GM19351 (cell line): Measurements from ENCODE around the gene CD46.
"Not testable (repeated sequence)": the region's sequence is repeated elsewhere in the genome, so short reads cannot be mapped to it uniquely, and the experiment has no call there.

ENCODE experiments used
- ATAC-seq: cut with Tn5 transposase; IDR thresholded peaks from one replicate; pipeline ENCODE4 v1.9.1; 2021; ENCODE audit warnings: mild to moderate bottlenecking, moderate library complexity; ENCODE audit not compliant: unreplicated experiment

CD46 gene

GRCh38 chr1:207751790-207752455 is at the start of gene CD46:
CD46 (plus strand) TSS chr1:207752054; CDS start chr1:207752213, 159 bp downstream.
- ATAC-seq: peak; percentile 92

DNA sequence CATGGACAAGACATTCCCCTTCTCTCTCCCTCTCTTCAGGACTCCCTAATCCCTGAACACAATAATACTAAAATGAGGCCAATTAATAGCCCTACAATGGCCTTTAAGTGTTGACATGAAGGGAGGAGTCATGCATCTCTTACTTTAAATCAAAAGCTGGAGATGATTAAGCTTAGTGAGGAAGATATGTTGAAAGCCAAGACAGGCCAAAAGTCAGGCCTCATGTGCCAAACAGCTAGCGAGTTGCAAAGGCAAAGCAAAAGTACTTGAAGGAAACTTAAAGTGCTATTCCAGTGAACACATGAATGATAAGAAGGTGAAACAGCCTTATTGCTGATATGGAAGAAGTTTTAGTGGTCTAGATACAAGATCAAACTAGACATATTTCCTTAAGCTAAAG is 49.5 kb upstream of the CD46 start:
- ATAC-seq: no peak

GRCh38 chr1:207703712-207704111 is 48.1 kb upstream of the CD46 start:
- ATAC-seq: no peak

- ATAC-seq: not testable (repeated sequence)
Measured at GRCh38 chr1:207708004-207708403, 43.9 kb upstream of the CD46 start.

- ATAC-seq: no peak
Measured at GRCh38 chr1:207711285-207711684, 40.6 kb upstream of the CD46 start.

DNA sequence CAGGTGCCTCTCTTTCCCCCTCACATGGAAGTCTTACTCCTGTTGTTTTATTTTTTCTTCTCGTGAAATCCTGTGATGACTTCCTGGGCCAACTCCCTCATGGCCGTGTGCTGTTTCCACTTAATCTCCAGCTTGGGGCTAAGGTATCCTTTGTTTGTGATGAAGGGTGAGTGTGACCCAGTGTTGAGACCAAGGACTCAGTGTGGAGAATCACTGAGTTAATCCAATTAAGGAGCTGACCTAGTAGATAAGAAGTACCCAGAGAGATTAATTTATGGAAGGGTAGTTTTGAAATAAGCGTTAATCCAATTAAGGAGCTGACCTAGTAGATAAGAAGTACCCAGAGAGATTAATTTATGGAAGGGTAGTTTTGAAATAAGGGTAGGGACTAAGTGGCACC is 39.2 kb upstream of the CD46 start:
- not testable (repeated sequence) for ATAC-seq

- ATAC-seq: no peak
Measured at GRCh38 chr1:207713529-207713928, 38.3 kb upstream of the CD46 start.

DNA sequence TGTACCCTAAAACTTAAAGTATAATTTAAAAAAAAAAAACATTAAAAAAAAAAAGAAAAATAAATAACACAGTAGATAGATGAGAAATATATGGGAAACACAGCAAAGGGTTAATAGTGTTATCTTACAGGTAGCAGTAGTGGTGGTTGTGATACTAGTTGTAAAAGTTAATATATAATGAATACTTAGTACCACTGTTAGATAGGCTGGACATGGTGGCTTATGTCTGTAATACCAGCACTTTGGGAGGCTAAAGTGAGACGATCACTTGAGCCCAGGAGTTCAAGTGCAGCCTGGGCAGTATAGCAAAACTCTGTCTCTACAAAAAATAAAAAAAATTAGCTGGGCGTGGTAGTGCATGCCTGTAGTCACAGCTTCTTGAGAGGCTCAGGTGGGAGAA is 32.6 kb upstream of the CD46 start:
- no peak for ATAC-seq

GRCh38 chr1:207728200-207728858 is 23.5 kb upstream of the CD46 start:
- not testable (repeated sequence) for ATAC-seq

GRCh38 chr1:207737503-207738157 is 14.2 kb upstream of the CD46 start:
- not testable (repeated sequence) for ATAC-seq

DNA sequence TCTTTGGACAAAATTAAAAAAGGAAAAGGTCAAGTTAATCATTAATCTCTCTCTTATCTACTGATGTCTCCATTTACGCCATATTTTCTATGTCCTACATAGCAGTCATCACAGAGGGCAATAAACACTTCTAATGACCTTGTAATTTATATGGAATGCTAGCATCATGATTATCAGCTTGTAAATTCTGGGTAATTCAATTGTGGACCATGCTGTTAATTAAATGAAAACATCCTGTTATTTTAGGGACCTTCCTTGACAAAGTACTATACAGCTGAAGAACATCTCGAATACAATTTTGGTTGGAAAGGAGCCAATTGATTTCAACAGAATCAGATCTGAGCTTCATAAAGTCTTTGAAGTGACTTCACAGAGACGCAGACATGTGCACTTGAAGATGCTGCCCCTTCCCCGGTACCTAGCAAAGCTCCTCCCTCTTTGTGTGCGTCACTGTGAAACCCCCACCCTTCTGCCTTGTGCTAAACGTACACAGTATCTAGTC is 13.6 kb upstream of the CD46 start:
- not testable (repeated sequence) for ATAC-seq

DNA sequence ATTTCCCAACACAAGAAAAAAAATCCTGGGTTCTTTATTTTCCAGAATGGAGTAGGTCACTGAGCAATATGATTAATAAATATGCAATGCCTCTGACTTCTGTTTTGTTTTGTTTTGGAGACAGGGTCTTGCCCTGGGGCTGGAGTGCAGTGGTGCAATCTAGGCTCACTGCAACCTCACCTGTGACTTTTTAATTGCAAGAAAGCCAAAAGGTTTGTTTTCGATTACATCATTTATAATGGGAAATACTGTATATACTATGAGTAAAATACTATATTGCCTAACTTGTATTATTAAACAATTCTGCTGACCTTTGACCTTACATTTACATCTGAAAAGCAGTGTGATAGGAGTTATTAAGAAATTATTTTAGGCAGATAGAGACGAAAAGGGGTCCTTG is 11.6 kb upstream of the CD46 start:
- ATAC-seq: no peak

DNA sequence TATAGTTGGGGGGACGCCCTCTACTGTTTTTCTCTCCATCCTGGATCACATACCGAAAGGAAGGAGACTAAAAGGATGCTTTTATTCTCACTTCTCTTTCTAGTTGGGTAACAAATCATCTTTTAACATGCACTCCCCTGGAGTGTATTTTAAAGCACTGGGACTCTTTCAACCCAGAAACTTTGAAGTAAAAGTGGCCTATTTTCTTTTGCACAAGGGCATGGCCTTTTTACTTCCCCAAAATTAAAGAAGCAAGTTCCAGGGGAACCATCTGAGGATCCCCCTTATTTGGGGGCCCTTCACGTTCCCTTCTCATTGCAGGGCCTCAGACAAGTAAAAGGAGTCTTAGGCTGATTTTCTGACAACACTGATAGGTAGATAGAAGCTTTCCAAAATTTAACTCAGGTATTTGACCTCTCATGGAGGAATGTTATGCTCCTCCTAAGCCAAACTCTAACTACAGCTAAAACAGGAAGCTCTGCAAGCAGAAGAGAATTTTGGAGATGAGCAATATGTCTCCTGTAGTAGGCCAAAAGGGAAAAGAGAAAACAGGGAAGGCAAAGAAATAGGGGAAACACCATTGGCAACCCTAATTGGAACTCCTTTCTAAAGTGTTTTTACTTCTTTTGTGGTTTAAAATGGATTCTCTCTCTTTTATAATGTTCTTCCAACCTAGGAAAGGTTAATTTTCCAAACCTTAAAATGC is 8.9 kb upstream of the CD46 start:
- ATAC-seq: no peak

GRCh38 chr1:207744000-207744534 is 7.8 kb upstream of the CD46 start:
- no peak for ATAC-seq

- no peak for ATAC-seq
Measured at GRCh38 chr1:207745285-207745684, 6.6 kb upstream of the CD46 start.

GRCh38 chr1:207745839-207746767 is 5.8 kb upstream of the CD46 start:
- ATAC-seq: no peak

GRCh38 chr1:207747627-207748492 is 4.0 kb upstream of the CD46 start:
- no peak for ATAC-seq

DNA sequence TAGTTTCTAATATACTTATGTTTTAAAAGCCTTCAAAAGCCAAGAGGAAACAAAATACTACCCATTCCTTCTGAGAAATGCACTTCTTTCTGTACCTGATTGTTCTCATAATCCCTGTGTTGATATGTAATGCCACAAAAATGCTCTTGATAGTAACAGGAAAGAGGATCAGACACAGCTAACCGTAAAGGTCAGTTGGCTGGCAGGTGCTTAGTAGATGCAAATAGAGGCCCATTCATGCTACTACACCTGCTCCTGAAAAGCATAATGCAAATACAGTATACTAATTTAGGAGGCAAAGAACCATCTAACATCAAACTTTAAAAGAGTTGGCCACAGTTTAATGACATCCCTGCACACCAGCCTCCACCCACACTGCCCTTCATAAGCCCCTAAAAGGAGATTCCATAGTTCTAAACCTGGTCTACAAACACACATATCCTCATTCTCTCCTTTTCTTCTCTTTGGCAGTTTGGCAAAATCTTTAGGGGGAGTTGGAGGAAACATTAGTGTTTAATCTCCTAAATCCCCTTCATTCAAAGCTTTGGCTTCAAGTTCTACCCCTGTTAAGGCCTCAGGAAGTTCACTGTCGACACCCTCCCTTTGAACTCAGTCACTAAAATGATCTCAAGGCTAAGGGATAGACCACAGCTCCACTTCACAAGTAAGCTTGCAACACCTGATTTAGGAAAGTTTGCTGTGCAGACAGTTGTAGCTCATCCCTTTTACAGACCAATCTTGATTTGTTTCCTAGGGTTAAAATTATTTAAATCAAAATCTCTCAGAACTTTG is 2.9 kb upstream of the CD46 start:
- ATAC-seq: no peak
